ENCODE data around the gene GAN. TPM values are rescaled to one million over a fixed set of nuclear protein-coding genes. Genes with fewer than 3 reads are reported as not detected.

The GAN gene
- total and polyA plus RNA-seq, 2 of the 4 experiments (the other 2 are of a cell fraction): 1.1 to 5.7 TPM

DNA sequence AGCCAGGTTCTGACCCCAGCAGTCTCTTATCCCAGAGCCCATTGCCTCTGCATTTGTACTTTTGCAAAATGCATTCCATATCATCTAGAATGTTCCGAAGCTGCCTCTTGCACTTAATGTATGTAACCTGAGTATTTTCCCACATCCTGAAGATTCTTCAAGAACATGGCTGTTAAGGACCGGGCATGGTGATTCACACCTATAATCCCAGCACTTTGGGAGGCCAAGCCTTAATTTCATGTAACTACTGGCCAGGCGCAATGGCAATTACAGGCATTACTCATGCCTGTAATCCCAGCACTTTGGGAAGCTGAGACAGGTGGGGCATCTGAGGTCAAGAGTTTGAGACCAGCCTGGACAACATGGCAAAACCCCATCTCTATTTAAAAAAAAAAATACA is 31.7 kb upstream of the GAN start:
- H2AK9ac ChIP-seq (replicated peaks; ENCODE audit: low read depth, low read length, poor library complexity): no peak overlapping the region
- H2BK15ac ChIP-seq (ENCODE audit: low read depth, low read length): no peak overlapping the region
- dilution Hi-C loops (cut with HindIII; ENCODE audit: low sequenced_read_pairs, unreplicated experiment): no loop called here
- H3K27me3 ChIP-seq (ENCODE audit: control insufficient read depth, insufficient read depth, low read length): no peaks in the 10 kb centered on the region; the same call in 1 of the 2 replicates
- H3K56ac ChIP-seq (ENCODE audit: extremely low read depth, insufficient read depth, low read length): no peak overlapping the region
- no peak overlapping the region for H3K4ac ChIP-seq (ENCODE audit: low read depth, low read length)
- H3K4me2 ChIP-seq (ENCODE audit: low read depth, low read length): no peak overlapping the region
- TF ChIP-seq CHD1 (IDR thresholded peaks at IDR 0.05; ENCODE audit: low read depth, low read length) (no peak), MXI1 (IDR thresholded peaks at IDR 0.05; ENCODE audit: borderline replicate concordance, low read depth, low read length) (no peak), FOS (IDR thresholded peaks at IDR 0.05; ENCODE audit: low read depth, low read length) (no peak), MAZ (IDR thresholded peaks at IDR 0.05; ENCODE audit: borderline replicate concordance, low read depth, low read length) (no peak)
- TF ChIP-seq, protein P1, sequence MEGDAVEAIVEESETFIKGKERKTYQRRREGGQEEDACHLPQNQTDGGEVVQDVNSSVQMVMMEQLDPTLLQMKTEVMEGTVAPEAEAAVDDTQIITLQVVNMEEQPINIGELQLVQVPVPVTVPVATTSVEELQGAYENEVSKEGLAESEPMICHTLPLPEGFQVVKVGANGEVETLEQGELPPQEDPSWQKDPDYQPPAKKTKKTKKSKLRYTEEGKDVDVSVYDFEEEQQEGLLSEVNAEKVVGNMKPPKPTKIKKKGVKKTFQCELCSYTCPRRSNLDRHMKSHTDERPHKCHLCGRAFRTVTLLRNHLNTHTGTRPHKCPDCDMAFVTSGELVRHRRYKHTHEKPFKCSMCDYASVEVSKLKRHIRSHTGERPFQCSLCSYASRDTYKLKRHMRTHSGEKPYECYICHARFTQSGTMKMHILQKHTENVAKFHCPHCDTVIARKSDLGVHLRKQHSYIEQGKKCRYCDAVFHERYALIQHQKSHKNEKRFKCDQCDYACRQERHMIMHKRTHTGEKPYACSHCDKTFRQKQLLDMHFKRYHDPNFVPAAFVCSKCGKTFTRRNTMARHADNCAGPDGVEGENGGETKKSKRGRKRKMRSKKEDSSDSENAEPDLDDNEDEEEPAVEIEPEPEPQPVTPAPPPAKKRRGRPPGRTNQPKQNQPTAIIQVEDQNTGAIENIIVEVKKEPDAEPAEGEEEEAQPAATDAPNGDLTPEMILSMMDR (conservative IDR thresholded peaks at IDR 0.05; ENCODE audit: low read depth, low read length): no peak
- H3K9me3 ChIP-seq (ENCODE audit: control insufficient read depth, insufficient read depth, low read length): no peaks in the 10 kb centered on the region
- H4K5ac ChIP-seq (ENCODE audit: low read depth, low read length): no peak overlapping the region
- no peak overlapping the region for H3K18ac ChIP-seq (ENCODE audit: low read depth, low read length)
- H2AK5ac ChIP-seq (ENCODE audit: low read depth, low read length): no peak overlapping the region
- no peak overlapping the region for H3K23ac ChIP-seq (ENCODE audit: low read depth, low read length)
- no peak overlapping the region for H3K14ac ChIP-seq (replicated peaks; ENCODE audit: low read depth, low read length)
- H2BK120ac ChIP-seq (ENCODE audit: low read depth, low read length): no peak overlapping the region
- H4K20me1 ChIP-seq (ENCODE audit: insufficient read depth, low read length): no peaks in the 10 kb centered on the region
- no CpG with 5 or more reads among the region's 3 CpGs for WGBS, 2 experiments (ENCODE audit: extremely low coverage in 2 of 2, insufficient read length in 1 of 2)
- intact Hi-C loops (cut with micrococcal nuclease): no loop called here
- no peak overlapping the region for H4K91ac ChIP-seq (ENCODE audit: insufficient read depth, low read depth, low read length)
- H3K27ac ChIP-seq (ENCODE audit: insufficient read depth, low read length): no peak overlapping the region
- H3K79me1 ChIP-seq (ENCODE audit: low read depth in 1 of 2, low read length in 2 of 2): no peaks in the 10 kb centered on the region
- H2BK5ac ChIP-seq (ENCODE audit: low read depth, low read length, poor library complexity, severe bottlenecking): no peak overlapping the region
- ATAC-seq (ENCODE audit: low read depth) (no peak), DNase-seq (no peak)
- no peak overlapping the region for H2BK20ac ChIP-seq (ENCODE audit: low read depth, low read length)
- H2AFZ ChIP-seq (replicated peaks; ENCODE audit: low read length, poor library complexity): no peak overlapping the region
- no TSS peak for BruUV-seq (replicated peaks)
- ChIA-PET POLR2A (ENCODE audit: unreplicated experiment) (no interaction called here), CTCF (no interaction called here)
- no peak overlapping the region for H3K9ac ChIP-seq (ENCODE audit: low read depth, low read length)
- no peak overlapping the region for H4K8ac ChIP-seq (ENCODE audit: low read depth in 2 of 2, low read length in 2 of 2)
- in situ Hi-C loops (cut with MboI; ENCODE audit: low sequenced_read_pairs): no loop called here
- H3K4me3 ChIP-seq (ENCODE audit: insufficient read depth, low read depth, low read length): no peak overlapping the region
- no peaks in the 10 kb centered on the region for H3K4me1 ChIP-seq (ENCODE audit: control insufficient read depth, insufficient read depth, low read length)
- no peaks in the 10 kb centered on the region for H3K9me1 ChIP-seq (ENCODE audit: insufficient read depth, low read length)
- no peaks in the 10 kb centered on the region for H3K36me3 ChIP-seq (ENCODE audit: control insufficient read depth, insufficient read depth, low read length)

Measured in IMR-90 (cell line).